ENCODE data around the gene C1QTNF7.

- TF ChIP-seq POLR2A (IDR thresholded peaks at IDR 0.05; ENCODE audit: low read length): no peak
- TF ChIP-seq GATA1 (IDR thresholded peaks at IDR 0.05; ENCODE audit: low read depth, low read length): no peak
These were observed 8.9 kb upstream of the C1QTNF7 start for GRCh38 chr4:15418956-15419355.

Measured in erythroblast (primary cell).